Measurements from ENCODE around the gene PPP1R1C. TPM values are rescaled to one million over a fixed set of nuclear protein-coding genes. Genes with fewer than 3 reads are reported as not detected.

The PPP1R1C gene
- total RNA-seq, 3 donors from 2014 or later (not counting 1 experiment from before 2014, with no cell fraction given): not detected

- Mint-ChIP-seq H3K4me3 (no peak overlapping the region), H3K9me3 (peaks cover 0 to 2% of the 10 kb centered on the region in 2 donors), H3K27ac (no peak overlapping the region), H3K36me3 (no peaks in the 10 kb centered on the region), H3K27me3 (ENCODE audit: low read depth in 2 of 2) (no peaks in the 10 kb centered on the region), H3K4me1 (no peaks in the 10 kb centered on the region)
- Histone ChIP-seq H3K27ac (ENCODE audit: low read length) (no peak overlapping the region), H3K4me1 (ENCODE audit: control insufficient read depth, insufficient read depth, low read length) (no peaks in the 10 kb centered on the region), H3K9me3 (ENCODE audit: control insufficient read depth, insufficient read depth, low read length) (no peaks in the 10 kb centered on the region), H3K4me3 (ENCODE audit: low read length) (no peak overlapping the region), H3K36me3 (ENCODE audit: control insufficient read depth, insufficient read depth, low read length) (no peaks in the 10 kb centered on the region), H3K27me3 (ENCODE audit: control insufficient read depth, insufficient read depth, low read length) (no peaks in the 10 kb centered on the region)
- ATAC-seq: no peak
- intact Hi-C loops (cut with micrococcal nuclease): no loop called here
- TF ChIP-seq CTCF (IDR thresholded peaks at IDR 0.05): no peak
- 94% methylated on average over 2 of the region's 3 CpGs for WGBS (ENCODE audit: insufficient coverage)
- no peak for DNase-seq
Observed at GRCh38 chr2:182064019-182064778, 78.5 kb downstream of the PPP1R1C start.

- no peaks in the 10 kb centered on the region for H3K4me1 ChIP-seq (ENCODE audit: control insufficient read depth, insufficient read depth, low read length)
- no peaks in the 10 kb centered on the region for H3K9me3 ChIP-seq (ENCODE audit: control insufficient read depth, insufficient read depth, low read length)
- H3K4me3 Mint-ChIP-seq: no peak overlapping the region
- no peaks in the 10 kb centered on the region for H3K36me3 Mint-ChIP-seq
- no peaks in the 10 kb centered on the region for H3K36me3 ChIP-seq (ENCODE audit: control insufficient read depth, insufficient read depth, low read length)
- no peak for TF ChIP-seq CTCF (IDR thresholded peaks at IDR 0.05)
- 86% methylated on average over 2 of the region's 2 CpGs for WGBS (ENCODE audit: insufficient coverage)
- H3K27me3 ChIP-seq (ENCODE audit: control insufficient read depth, insufficient read depth, low read length): no peaks in the 10 kb centered on the region
- H3K27me3 Mint-ChIP-seq (ENCODE audit: low read depth in 2 of 2): no peaks in the 10 kb centered on the region
- intact Hi-C loops (cut with micrococcal nuclease): no loop called here
- no peak overlapping the region for H3K27ac ChIP-seq (ENCODE audit: low read length)
- ATAC-seq: no peak
- no peak overlapping the region for H3K27ac Mint-ChIP-seq
- H3K4me1 Mint-ChIP-seq: no peaks in the 10 kb centered on the region
- no peak overlapping the region for H3K4me3 ChIP-seq (ENCODE audit: low read length)
- no peaks in the 10 kb centered on the region for H3K9me3 Mint-ChIP-seq
- DNase-seq: no peak
Observed at GRCh38 chr2:182066400-182067087, 80.9 kb downstream of the PPP1R1C start.

GRCh38 chr2:182067393-182067792 is 81.7 kb downstream of the PPP1R1C start:
- Mint-ChIP-seq H3K4me1 (no peaks in the 10 kb centered on the region), H3K9me3 (no peaks in the 10 kb centered on the region), H3K27ac (no peak overlapping the region), H3K36me3 (no peaks in the 10 kb centered on the region), H3K4me3 (no peak overlapping the region), H3K27me3 (ENCODE audit: low read depth in 2 of 2) (no peaks in the 10 kb centered on the region)
- Histone ChIP-seq H3K4me1 (ENCODE audit: control insufficient read depth, insufficient read depth, low read length) (no peaks in the 10 kb centered on the region), H3K27me3 (ENCODE audit: control insufficient read depth, insufficient read depth, low read length) (no peaks in the 10 kb centered on the region), H3K9me3 (ENCODE audit: control insufficient read depth, insufficient read depth, low read length) (no peaks in the 10 kb centered on the region), H3K36me3 (ENCODE audit: control insufficient read depth, insufficient read depth, low read length) (no peaks in the 10 kb centered on the region), H3K4me3 (ENCODE audit: low read length) (no peak overlapping the region), H3K27ac (ENCODE audit: low read length) (no peak overlapping the region)
- no peak for TF ChIP-seq CTCF (IDR thresholded peaks at IDR 0.05)
- DNase-seq (no peak), ATAC-seq (no peak)
- 94% methylated on average over 5 of the region's 5 CpGs for WGBS (ENCODE audit: insufficient coverage)
- intact Hi-C loops (cut with micrococcal nuclease): no loop called here

All from natural killer cell (primary cell).